KMS-11 (cell line): Measurements from ENCODE around the gene ZNF683.

Experiments
- H2AFZ ChIP-seq: fragments of 200-600 bp; sonication (generic); 2 replicates; pipeline ENCODE4 v1.6.1; 2016; ENCODE audit warnings: antibody characterized with exemption, mixed run types, low read depth
- H3K27ac ChIP-seq: fragments of 200-600 bp; sonication (generic); 2 replicates; pipeline ENCODE4 v1.6.1; 2016; ENCODE audit warnings: mild to moderate bottlenecking, mixed run types
- H3K27me3 ChIP-seq: fragments of 200-600 bp; sonication (generic); 2 replicates; pipeline ENCODE4 v1.6.1; 2017; ENCODE audit warnings: mild to moderate bottlenecking, low read depth, mixed run types, moderate library complexity; ENCODE audit not compliant: insufficient read depth
- H3K36me3 ChIP-seq: fragments of 200-600 bp; sonication (generic); 2 replicates; pipeline ENCODE4 v1.6.1; 2017; ENCODE audit warnings: mild to moderate bottlenecking, mixed run types; ENCODE audit not compliant: insufficient read depth
- H3K4me1 ChIP-seq: fragments of 200-600 bp; sonication (generic); 2 replicates; pipeline ENCODE4 v1.6.1; 2016; ENCODE audit warnings: mild to moderate bottlenecking, low read depth, mixed run types; ENCODE audit not compliant: poor library complexity, severe bottlenecking
- H3K4me2 ChIP-seq: fragments of 200-600 bp; sonication (generic); 2 replicates; pipeline ENCODE4 v1.7.0; 2016; ENCODE audit warnings: mild to moderate bottlenecking, mixed run types
- H3K4me3 ChIP-seq: fragments of 200-600 bp; sonication (generic); IDR thresholded peaks from 2 replicates; pipeline ENCODE4 v1.6.1; 2017; ENCODE audit warnings: low read depth, low read length, mixed read lengths; ENCODE audit not compliant: insufficient read depth
- H3K79me2 ChIP-seq: fragments of 200-600 bp; sonication (generic); 2 replicates; pipeline ENCODE4 v1.6.1; 2016; ENCODE audit warnings: low read depth, mixed run types; ENCODE audit not compliant: insufficient read depth
- H3K9ac ChIP-seq: fragments of 200-600 bp; sonication (generic); 2 replicates; pipeline ENCODE4 v1.6.1; 2016; ENCODE audit warnings: mild to moderate bottlenecking, mixed run types
- H4K20me1 ChIP-seq: fragments of 200-600 bp; sonication (generic); 2 replicates; pipeline ENCODE4 v1.6.1; 2016; ENCODE audit warnings: mild to moderate bottlenecking, mixed run types; ENCODE audit not compliant: insufficient read depth
- TF ChIP-seq, protein P1 (sequence below): fragments of 200-600 bp; sonication (generic); conservative IDR thresholded peaks from 2 replicates; pipeline ENCODE4 v1.6.1; 2017; ENCODE audit warnings: low read depth, mild to moderate bottlenecking, antibody characterized with exemption, low read length, moderate library complexity, mixed read lengths

Gene ZNF683

DNA sequence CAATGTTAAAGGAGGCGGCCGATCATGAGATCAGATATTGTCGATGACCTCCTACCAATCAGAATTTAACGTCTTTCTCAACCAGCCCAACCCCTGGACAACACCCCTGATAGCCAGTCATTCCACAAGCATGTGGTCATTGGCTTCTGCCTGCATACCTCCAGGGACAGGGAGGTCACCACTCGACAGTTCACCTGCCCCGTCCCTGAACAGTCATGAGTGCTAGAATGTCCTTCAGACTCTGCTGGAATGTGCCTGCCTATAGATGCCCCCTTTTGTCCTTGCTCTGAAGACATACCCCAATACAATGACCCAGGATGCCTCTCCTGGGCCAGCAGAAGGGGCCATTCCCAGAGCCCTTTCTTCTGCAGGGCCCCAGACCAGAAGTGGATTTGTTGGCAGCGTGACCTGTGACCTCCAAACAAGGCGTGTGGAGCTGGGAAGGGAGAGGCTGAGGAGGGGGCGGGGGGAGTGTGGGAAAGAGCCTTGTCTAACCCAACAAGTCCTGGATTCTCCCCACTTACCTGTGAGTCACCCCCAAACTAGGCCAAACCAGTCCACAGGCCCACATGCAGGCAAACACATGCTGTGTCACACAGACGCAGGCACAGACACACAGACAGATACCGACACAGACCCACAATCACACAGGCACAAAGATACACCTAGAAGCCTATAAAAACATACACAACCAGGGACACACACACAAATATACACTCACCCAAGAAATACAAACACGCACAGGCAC lies 20.8 kb downstream of the ZNF683 start:
- TF ChIP-seq, protein P1, sequence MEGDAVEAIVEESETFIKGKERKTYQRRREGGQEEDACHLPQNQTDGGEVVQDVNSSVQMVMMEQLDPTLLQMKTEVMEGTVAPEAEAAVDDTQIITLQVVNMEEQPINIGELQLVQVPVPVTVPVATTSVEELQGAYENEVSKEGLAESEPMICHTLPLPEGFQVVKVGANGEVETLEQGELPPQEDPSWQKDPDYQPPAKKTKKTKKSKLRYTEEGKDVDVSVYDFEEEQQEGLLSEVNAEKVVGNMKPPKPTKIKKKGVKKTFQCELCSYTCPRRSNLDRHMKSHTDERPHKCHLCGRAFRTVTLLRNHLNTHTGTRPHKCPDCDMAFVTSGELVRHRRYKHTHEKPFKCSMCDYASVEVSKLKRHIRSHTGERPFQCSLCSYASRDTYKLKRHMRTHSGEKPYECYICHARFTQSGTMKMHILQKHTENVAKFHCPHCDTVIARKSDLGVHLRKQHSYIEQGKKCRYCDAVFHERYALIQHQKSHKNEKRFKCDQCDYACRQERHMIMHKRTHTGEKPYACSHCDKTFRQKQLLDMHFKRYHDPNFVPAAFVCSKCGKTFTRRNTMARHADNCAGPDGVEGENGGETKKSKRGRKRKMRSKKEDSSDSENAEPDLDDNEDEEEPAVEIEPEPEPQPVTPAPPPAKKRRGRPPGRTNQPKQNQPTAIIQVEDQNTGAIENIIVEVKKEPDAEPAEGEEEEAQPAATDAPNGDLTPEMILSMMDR, result no peak
- Histone ChIP-seq H2AFZ (no peak overlapping the region), H3K27me3 (no peaks in the 10 kb centered on the region), H3K4me3 (no peak overlapping the region), H3K79me2 (no peaks in the 10 kb centered on the region), H3K4me1 (no peaks in the 10 kb centered on the region), H3K27ac (no peak overlapping the region), H3K36me3 (no peaks in the 10 kb centered on the region), H3K4me2 (no peak overlapping the region), H4K20me1 (no peaks in the 10 kb centered on the region), H3K9ac (no peak overlapping the region)

DNA sequence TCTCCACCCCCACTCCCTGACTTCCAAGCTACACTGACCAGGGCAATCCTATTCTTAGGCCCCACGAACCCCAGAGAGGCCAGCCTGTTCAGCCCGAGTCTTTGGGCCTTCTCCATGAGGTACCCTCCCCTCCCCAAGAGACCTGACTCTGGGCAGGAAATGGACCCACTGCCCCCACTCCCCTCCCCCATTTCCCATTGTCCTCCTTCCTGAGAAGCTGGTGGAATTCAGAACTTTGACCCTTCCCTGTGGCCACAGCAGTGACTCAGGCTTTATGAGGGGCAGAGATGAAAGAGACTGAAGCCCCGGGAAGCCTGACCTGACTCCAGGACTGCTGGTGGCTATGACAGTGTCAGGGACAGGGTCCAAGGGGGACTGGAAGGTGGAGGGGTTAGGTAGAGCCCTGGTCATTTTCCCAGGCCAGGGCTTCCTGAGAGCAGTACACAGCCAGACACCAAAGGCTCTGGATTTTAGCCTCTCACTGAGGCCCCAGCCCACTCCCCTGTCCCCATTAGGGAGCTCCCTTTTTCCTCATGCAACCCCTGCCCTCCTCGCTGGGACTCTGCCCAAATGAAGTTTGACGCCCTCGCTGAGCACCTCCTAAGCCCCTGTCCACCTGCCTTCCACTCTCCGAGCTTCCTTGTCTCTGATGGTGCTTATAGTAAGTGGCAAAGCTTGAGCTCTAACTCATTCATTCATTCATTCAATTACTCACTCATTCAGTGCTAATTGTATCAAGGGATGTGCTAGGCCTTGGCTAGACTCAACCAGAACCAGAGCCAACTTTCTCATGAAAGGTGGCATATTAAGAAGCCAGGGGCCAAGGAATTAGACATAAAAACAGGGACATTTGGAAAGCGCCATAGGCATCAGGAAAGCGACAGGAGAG lies 21.6 kb downstream of the ZNF683 start:
- Histone ChIP-seq H3K79me2 (no peaks in the 10 kb centered on the region), H3K27ac (no peak overlapping the region), H3K4me1 (no peaks in the 10 kb centered on the region), H4K20me1 (no peaks in the 10 kb centered on the region), H3K9ac (no peak overlapping the region), H3K4me3 (no peak overlapping the region), H3K27me3 (no peaks in the 10 kb centered on the region), H3K4me2 (no peak overlapping the region), H3K36me3 (no peaks in the 10 kb centered on the region), H2AFZ (no peak overlapping the region)
- TF ChIP-seq, protein P1, result no peak

DNA sequence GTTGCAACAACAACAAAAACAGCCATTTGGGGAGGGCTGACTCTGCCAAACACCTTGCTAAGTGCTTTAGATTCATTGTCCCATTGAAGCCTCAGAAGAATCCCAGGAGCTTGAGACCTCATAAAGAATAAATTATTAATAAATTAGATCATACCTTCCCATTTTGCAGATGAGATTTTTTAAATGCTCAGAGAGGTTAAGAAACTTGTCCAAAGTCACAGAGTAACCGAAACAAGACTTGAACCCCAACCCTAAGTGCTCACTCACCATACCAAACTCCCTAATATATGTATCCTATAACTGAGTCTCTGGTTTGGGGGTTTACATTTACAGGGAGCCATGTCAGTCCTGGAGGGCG lies 22.2 kb downstream of the ZNF683 start:
- TF ChIP-seq, protein P1, result no peak
- H3K9ac ChIP-seq, result no peak overlapping the region
- H3K4me2 ChIP-seq, result no peak overlapping the region
- H3K36me3 ChIP-seq, result no peaks in the 10 kb centered on the region
- no peak overlapping the region for H2AFZ ChIP-seq
- H4K20me1 ChIP-seq, result no peaks in the 10 kb centered on the region
- H3K4me1 ChIP-seq, result no peaks in the 10 kb centered on the region
- no peaks in the 10 kb centered on the region; the same call in 1 of the 2 replicates for H3K27me3 ChIP-seq
- H3K79me2 ChIP-seq, result no peaks in the 10 kb centered on the region
- H3K27ac ChIP-seq, result no peak overlapping the region
- H3K4me3 ChIP-seq, result no peak overlapping the region

DNA sequence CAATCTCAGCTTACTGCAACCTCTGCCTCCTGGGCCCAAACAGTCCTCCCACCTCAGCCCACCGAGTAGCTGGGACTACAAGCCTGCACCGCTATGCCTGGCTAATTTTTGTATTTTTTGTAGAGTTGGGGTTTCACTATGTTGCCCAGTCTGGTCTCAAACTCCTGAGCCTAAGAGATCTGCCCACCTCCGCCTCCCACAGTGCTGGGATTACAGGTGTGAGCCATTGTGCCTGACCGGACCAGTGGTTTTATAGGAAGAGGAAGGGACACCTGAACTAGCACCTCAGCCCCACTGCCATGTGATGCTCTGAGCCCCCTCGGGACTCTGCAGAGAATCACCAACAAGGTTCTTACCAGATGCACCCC lies 22.7 kb downstream of the ZNF683 start:
- Histone ChIP-seq H3K9ac (no peak overlapping the region), H3K4me3 (no peak overlapping the region), H3K27ac (no peak overlapping the region), H2AFZ (no peak overlapping the region), H3K36me3 (no peaks in the 10 kb centered on the region), H3K4me1 (no peaks in the 10 kb centered on the region), H3K27me3 (no peaks in the 10 kb centered on the region; the same call in 1 of the 2 replicates), H4K20me1 (no peaks in the 10 kb centered on the region), H3K4me2 (no peak overlapping the region), H3K79me2 (no peaks in the 10 kb centered on the region)
- TF ChIP-seq, protein P1, result no peak
